HepG2 (cell line): Measurements from ENCODE around the gene CD19. TPM values are rescaled to one million over a fixed set of nuclear protein-coding genes. Genes with fewer than 3 reads are reported as not detected.

Experiments
- AGO2 ChIP-seq: fragments of 200-400 bp; formaldehyde crosslinking; optimal IDR thresholded peaks from 2 replicates; pipeline ENCODE3; 2017; ENCODE audit warnings: mild to moderate bottlenecking, low read depth, low read length, moderate library complexity
- BRF2 ChIP-seq: sonication (generic); formaldehyde crosslinking; IDR thresholded peaks from 2 replicates; pipeline ENCODE4 v1.8.1; 2022; ENCODE audit warnings: mild to moderate bottlenecking, missing genetic modification reagents
- CAMTA2 ChIP-seq: sonication (generic); formaldehyde crosslinking; IDR thresholded peaks from 2 replicates; pipeline ENCODE4 v1.4.0; 2020; ENCODE audit warnings: mild to moderate bottlenecking, missing genetic modification reagents, borderline replicate concordance
- CREM ChIP-seq, 2 experiments: sonication (generic) in 1 of 2; formaldehyde crosslinking in 1 of 2; IDR thresholded peaks; 2 replicates each; pipeline versions ENCODE4 v1.4.0 to v1.6.1; 2016 to 2020; ENCODE audit warnings: antibody characterized with exemption in 1 of 2, mild to moderate bottlenecking in 1 of 2, missing genetic modification reagents in 1 of 2
- FOSL1 ChIP-seq: sonication (generic); formaldehyde crosslinking; IDR thresholded peaks from 2 replicates; pipeline ENCODE4 v1.9.0; 2021; ENCODE audit warnings: missing genetic modification reagents, borderline replicate concordance
- HDAC6 ChIP-seq: fragments of 200-600 bp; sonication (generic); IDR thresholded peaks from 2 replicates; pipeline ENCODE4 v1.7.0; 2017; ENCODE audit warnings: mild to moderate bottlenecking, antibody characterized with exemption, low read length, low read depth
- IRF1 ChIP-seq: sonication (generic); formaldehyde crosslinking; IDR thresholded peaks from 2 replicates; pipeline ENCODE4 v1.4.0; 2020; ENCODE audit warnings: low read depth, mild to moderate bottlenecking, missing genetic modification reagents
- MAFF ChIP-seq: IDR thresholded peaks from 2 replicates; pipeline ENCODE4 v1.6.1; 2011; ENCODE audit warnings: low read depth, low read length, improper control_type of control experiment
- ONECUT2 ChIP-seq: sonication (generic); formaldehyde crosslinking; IDR thresholded peaks from 2 replicates; pipeline ENCODE4 v1.4.0; 2020; ENCODE audit warnings: missing genetic modification reagents
- SETDB1 ChIP-seq: sonication (generic); formaldehyde crosslinking; IDR thresholded peaks from 2 replicates; pipeline ENCODE4 v1.5.1; 2020; ENCODE audit warnings: missing genetic modification reagents, mild to moderate bottlenecking, borderline replicate concordance
- SP140L ChIP-seq: sonication (generic); formaldehyde crosslinking; IDR thresholded peaks from 2 replicates; pipeline ENCODE4 v1.4.0; 2020; ENCODE audit warnings: missing genetic modification reagents, borderline replicate concordance
- TCF12 ChIP-seq, 2 experiments: fragments of 450-650 bp in 1 of 2; sonication (generic) in 1 of 2; formaldehyde crosslinking in 1 of 2; IDR thresholded peaks; 2 replicates each; pipeline versions ENCODE4 v1.6.1 to v1.8.0; 2017 to 2022; ENCODE audit warnings: antibody characterized with exemption in 1 of 2, mild to moderate bottlenecking in 1 of 2, missing genetic modification reagents in 1 of 2, moderate library complexity in 1 of 2
- ZNF234 ChIP-seq: sonication (generic); formaldehyde crosslinking; conservative IDR thresholded peaks from 2 replicates; pipeline ENCODE4 v1.5.1; 2020; ENCODE audit warnings: mild to moderate bottlenecking, missing genetic modification reagents
- ZNF331 ChIP-seq: sonication (generic); formaldehyde crosslinking; IDR thresholded peaks from 2 replicates; pipeline ENCODE4 v1.4.0; 2020; ENCODE audit warnings: missing genetic modification reagents
- ZNF335 ChIP-seq: sonication (generic); formaldehyde crosslinking; IDR thresholded peaks from 2 replicates; pipeline ENCODE4 v1.4.0; 2020; ENCODE audit warnings: missing genetic modification reagents
- ZNF33A ChIP-seq: sonication (generic); formaldehyde crosslinking; IDR thresholded peaks from 2 replicates; pipeline ENCODE4 v1.5.1; 2020; ENCODE audit warnings: missing genetic modification reagents, mild to moderate bottlenecking, moderate library complexity, borderline replicate concordance
- ZNF431 ChIP-seq: sonication (generic); formaldehyde crosslinking; IDR thresholded peaks from 2 replicates; pipeline ENCODE4 v1.9.0; 2022; ENCODE audit warnings: missing genetic modification reagents, low read depth, mild to moderate bottlenecking, borderline replicate concordance
- ZNF501 ChIP-seq: sonication (generic); formaldehyde crosslinking; IDR thresholded peaks from 2 replicates; pipeline ENCODE4 v1.5.1; 2020; ENCODE audit warnings: mild to moderate bottlenecking, moderate library complexity, missing genetic modification reagents
- ZNF577 ChIP-seq: sonication (generic); formaldehyde crosslinking; IDR thresholded peaks from 2 replicates; pipeline ENCODE4 v1.4.0; 2020; ENCODE audit warnings: mild to moderate bottlenecking, low read depth, missing genetic modification reagents, borderline replicate concordance
- polyA plus RNA-seq, 8 experiments: library from polyadenylated mRNA; depleted of rRNA in 3 of 8; stranded (reverse) in 7 of 8; unstranded in 1 of 8; fragments of >200 nt; fragmentation: Illumina TruSeq in 4 of 8; extraction: Trizol in 4 of 8; gene quantifications; 2 replicates each; pipeline versions ENCODE4 v1.2.1 to v1.2.3, GENCODE V29; 2011 to 2016; ENCODE audit warnings: low read depth in 4 of 8, missing spikeins in 1 of 8, mixed read lengths in 1 of 8; ENCODE audit not compliant: insufficient read depth in 1 of 8
- total RNA-seq, 5 experiments: library from RNA; depleted of rRNA; stranded (reverse); fragments of >200 nt; fragmentation: Illumina TruSeq; extraction: Trizol; gene quantifications; 2 replicates each; pipeline ENCODE4 v1.2.3, GENCODE V29; 2016; ENCODE audit warnings: low read depth in 1 of 5
- TF ChIP-seq, protein P1 (sequence below): fragments of 450-650 bp; IDR thresholded peaks from 2 replicates; pipeline ENCODE4 v1.6.1; 2017
- TF ChIP-seq, protein P2 (sequence below): sonication (generic); formaldehyde crosslinking; IDR thresholded peaks from 2 replicates; pipeline ENCODE4 v1.5.0; 2020; ENCODE audit warnings: missing genetic modification reagents, mild to moderate bottlenecking, borderline replicate concordance

The CD19 gene
- total and polyA plus RNA-seq, 2 of the 13 experiments (the other 11 are each of a cell fraction or from before 2014, with no cell fraction given): 0.55 to 1.1 TPM

GRCh38 chr16:28924762-28925385 lies 6.9 kb upstream of the CD19 start, which contains the start of gene RABEP2 (continued):
- no peak for TF ChIP-seq IRF1 (CRISPR knock-in tag)
- TF ChIP-seq FOSL1 (CRISPR knock-in tag): no peak
- TF ChIP-seq ONECUT2 (CRISPR knock-in tag): no peak
- TF ChIP-seq ZNF335 (CRISPR knock-in tag): no peak
- no peak for TF ChIP-seq AGO2
- TF ChIP-seq CREM (IDR thresholded peaks at IDR 0.05): no peak
- TF ChIP-seq CREM (CRISPR knock-in tag; IDR thresholded peaks at IDR 0.05): no peak
- no peak for TF ChIP-seq SP140L (CRISPR knock-in tag)
- 0 out of 2 replicates have a peak, but pooled peaks have one; percentile 13 for TF ChIP-seq CAMTA2 (CRISPR knock-in tag)
- TF ChIP-seq, protein P1, sequence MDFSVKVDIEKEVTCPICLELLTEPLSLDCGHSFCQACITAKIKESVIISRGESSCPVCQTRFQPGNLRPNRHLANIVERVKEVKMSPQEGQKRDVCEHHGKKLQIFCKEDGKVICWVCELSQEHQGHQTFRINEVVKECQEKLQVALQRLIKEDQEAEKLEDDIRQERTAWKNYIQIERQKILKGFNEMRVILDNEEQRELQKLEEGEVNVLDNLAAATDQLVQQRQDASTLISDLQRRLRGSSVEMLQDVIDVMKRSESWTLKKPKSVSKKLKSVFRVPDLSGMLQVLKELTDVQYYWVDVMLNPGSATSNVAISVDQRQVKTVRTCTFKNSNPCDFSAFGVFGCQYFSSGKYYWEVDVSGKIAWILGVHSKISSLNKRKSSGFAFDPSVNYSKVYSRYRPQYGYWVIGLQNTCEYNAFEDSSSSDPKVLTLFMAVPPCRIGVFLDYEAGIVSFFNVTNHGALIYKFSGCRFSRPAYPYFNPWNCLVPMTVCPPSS: no peak
- no peak for TF ChIP-seq ZNF234
- no peak for TF ChIP-seq SETDB1
- no peak for TF ChIP-seq ZNF431 (CRISPR knock-in tag)
- TF ChIP-seq BRF2 (CRISPR knock-in tag): no peak
- TF ChIP-seq ZNF331 (CRISPR knock-in tag): 0 out of 2 replicates have a peak, but pooled peaks have one; percentile 28
- 0 out of 2 replicates have a peak, but pooled peaks have one; percentile 6 for TF ChIP-seq ZNF501 (CRISPR knock-in tag)
- TF ChIP-seq ZNF577 (CRISPR knock-in tag): no peak
- TF ChIP-seq MAFF: no peak
- no peak for TF ChIP-seq ZNF33A (CRISPR knock-in tag)
- no peak for TF ChIP-seq HDAC6
- TF ChIP-seq, protein P2, sequence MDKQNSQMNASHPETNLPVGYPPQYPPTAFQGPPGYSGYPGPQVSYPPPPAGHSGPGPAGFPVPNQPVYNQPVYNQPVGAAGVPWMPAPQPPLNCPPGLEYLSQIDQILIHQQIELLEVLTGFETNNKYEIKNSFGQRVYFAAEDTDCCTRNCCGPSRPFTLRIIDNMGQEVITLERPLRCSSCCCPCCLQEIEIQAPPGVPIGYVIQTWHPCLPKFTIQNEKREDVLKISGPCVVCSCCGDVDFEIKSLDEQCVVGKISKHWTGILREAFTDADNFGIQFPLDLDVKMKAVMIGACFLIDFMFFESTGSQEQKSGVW (CRISPR knock-in tag): no peak
- TF ChIP-seq TCF12 (IDR thresholded peaks at IDR 0.05): no peak
- TF ChIP-seq TCF12 (CRISPR knock-in tag; IDR thresholded peaks at IDR 0.05): no peak
